DND-41 (cell line): ENCODE measurements around the gene LRRC4B.
"Not testable (repeated sequence)": the region's sequence is repeated elsewhere in the genome, so short reads cannot be mapped to it uniquely, and the experiment has no call there.

Source experiments
- ATAC-seq: fragments of 200-7000 bp; cut with Tn5 transposase; 3 replicates; pipeline ENCODE4 v1.9.1; 2021; ENCODE audit warnings: low read depth; ENCODE audit not compliant: insufficient read depth
- DNase-seq: peaks from one replicate; pipeline ENCODE4 v3.0.0-alpha.2; 2020
- H2AFZ ChIP-seq: 2 replicates; pipeline ENCODE4 v1.6.0; 2012; ENCODE audit warnings: low read depth, low read length
- H3K27ac ChIP-seq: 2 replicates; pipeline ENCODE4 v1.5.1; 2012; ENCODE audit warnings: low read length, inconsistent platforms
- H3K27me3 ChIP-seq: fragments of 200-600 bp; sonication (generic); 2 replicates; pipeline ENCODE4 v1.6.0; 2012; ENCODE audit warnings: low read length, mild to moderate bottlenecking, inconsistent platforms; ENCODE audit not compliant: insufficient read depth, poor library complexity
- H3K36me3 ChIP-seq: 2 replicates; pipeline ENCODE4 v1.5.1; 2012; ENCODE audit warnings: low read length, inconsistent platforms; ENCODE audit not compliant: insufficient read depth
- H3K4me1 ChIP-seq: 2 replicates; pipeline ENCODE4 v1.5.1; 2012; ENCODE audit warnings: mild to moderate bottlenecking, low read length; ENCODE audit not compliant: insufficient read depth
- H3K4me2 ChIP-seq: 2 replicates; pipeline ENCODE4 v1.6.0; 2012; ENCODE audit warnings: mild to moderate bottlenecking, moderate library complexity, low read length, inconsistent platforms; ENCODE audit not compliant: insufficient read depth
- H3K4me3 ChIP-seq, 2 experiments: fragments of 200-600 bp in 1 of 2; shearing (Covaris generic) in 1 of 2; 2 replicates each; pipeline ENCODE4 v1.5.1; 2012 to 2016; ENCODE audit warnings: inconsistent platforms in 2 of 2, low read length in 2 of 2, mild to moderate bottlenecking in 2 of 2, low read depth in 1 of 2, moderate library complexity in 1 of 2
- H3K79me2 ChIP-seq: 2 replicates; pipeline ENCODE4 v1.6.0; 2012; ENCODE audit warnings: low read length, inconsistent platforms; ENCODE audit not compliant: insufficient read depth
- H3K9ac ChIP-seq: 2 replicates; pipeline ENCODE4 v1.6.0; 2012; ENCODE audit warnings: low read depth, mild to moderate bottlenecking, inconsistent platforms, low read length, moderate library complexity
- H3K9me3 ChIP-seq: 2 replicates; pipeline ENCODE4 v1.5.1; 2012; ENCODE audit warnings: low read length, moderate library complexity, mild to moderate bottlenecking, inconsistent platforms; ENCODE audit not compliant: insufficient read depth, severe bottlenecking
- H4K20me1 ChIP-seq: 2 replicates; pipeline ENCODE4 v1.6.0; 2012; ENCODE audit warnings: low read length; ENCODE audit not compliant: insufficient read depth
- EZH2 ChIP-seq: IDR thresholded peaks from 3 replicates; pipeline ENCODE4 v1.6.1; 2012; ENCODE audit warnings: borderline replicate concordance, low read depth, mild to moderate bottlenecking, moderate library complexity, low read length, inconsistent platforms; ENCODE audit not compliant: severe bottlenecking
- TF ChIP-seq, protein P1 (sequence below): IDR thresholded peaks from 2 replicates; pipeline ENCODE4 v1.5.1; 2012; ENCODE audit warnings: borderline replicate concordance, low read length, moderate library complexity, mild to moderate bottlenecking; ENCODE audit not compliant: poor library complexity, severe bottlenecking; ENCODE audit errors: extremely low read depth

The LRRC4B gene

DNA sequence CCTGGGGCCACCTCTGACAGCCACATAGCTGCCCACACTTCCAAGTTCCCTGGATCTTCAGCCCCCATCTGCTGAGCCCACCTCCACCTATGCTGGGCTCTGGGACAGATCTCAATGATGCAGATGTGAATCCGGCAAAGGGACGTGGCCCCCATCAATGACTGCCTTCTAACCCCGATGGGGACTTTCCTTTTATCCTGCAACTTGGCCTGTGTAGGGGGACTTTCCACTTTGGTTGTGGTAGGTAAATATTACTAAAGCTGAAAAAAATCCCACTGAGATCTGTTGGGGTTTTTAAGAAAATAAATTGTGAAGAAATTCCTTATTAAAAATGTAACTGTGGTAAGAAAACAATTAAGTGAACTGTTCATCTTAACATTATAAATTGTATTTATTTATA lies 33.8 kb downstream of the LRRC4B start:
- H3K79me2 ChIP-seq: no peaks in the 10 kb centered on the region
- H3K27me3 ChIP-seq: no peaks in the 10 kb centered on the region
- H3K27ac ChIP-seq: no peak overlapping the region
- DNase-seq (no peak), ATAC-seq (no peak)
- no peaks in the 10 kb centered on the region for H3K36me3 ChIP-seq
- H3K9me3 ChIP-seq: peaks cover 10% of the 10 kb centered on the region
- H4K20me1 ChIP-seq: no peaks in the 10 kb centered on the region
- no peak overlapping the region for H3K4me2 ChIP-seq
- TF ChIP-seq EZH2: no peak
- TF ChIP-seq, protein P1, sequence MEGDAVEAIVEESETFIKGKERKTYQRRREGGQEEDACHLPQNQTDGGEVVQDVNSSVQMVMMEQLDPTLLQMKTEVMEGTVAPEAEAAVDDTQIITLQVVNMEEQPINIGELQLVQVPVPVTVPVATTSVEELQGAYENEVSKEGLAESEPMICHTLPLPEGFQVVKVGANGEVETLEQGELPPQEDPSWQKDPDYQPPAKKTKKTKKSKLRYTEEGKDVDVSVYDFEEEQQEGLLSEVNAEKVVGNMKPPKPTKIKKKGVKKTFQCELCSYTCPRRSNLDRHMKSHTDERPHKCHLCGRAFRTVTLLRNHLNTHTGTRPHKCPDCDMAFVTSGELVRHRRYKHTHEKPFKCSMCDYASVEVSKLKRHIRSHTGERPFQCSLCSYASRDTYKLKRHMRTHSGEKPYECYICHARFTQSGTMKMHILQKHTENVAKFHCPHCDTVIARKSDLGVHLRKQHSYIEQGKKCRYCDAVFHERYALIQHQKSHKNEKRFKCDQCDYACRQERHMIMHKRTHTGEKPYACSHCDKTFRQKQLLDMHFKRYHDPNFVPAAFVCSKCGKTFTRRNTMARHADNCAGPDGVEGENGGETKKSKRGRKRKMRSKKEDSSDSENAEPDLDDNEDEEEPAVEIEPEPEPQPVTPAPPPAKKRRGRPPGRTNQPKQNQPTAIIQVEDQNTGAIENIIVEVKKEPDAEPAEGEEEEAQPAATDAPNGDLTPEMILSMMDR: no peak
- no peaks in the 10 kb centered on the region for H3K4me1 ChIP-seq
- no peak overlapping the region for H3K4me3 ChIP-seq
- no peak overlapping the region for H3K9ac ChIP-seq
- H2AFZ ChIP-seq: no peak overlapping the region

DNA sequence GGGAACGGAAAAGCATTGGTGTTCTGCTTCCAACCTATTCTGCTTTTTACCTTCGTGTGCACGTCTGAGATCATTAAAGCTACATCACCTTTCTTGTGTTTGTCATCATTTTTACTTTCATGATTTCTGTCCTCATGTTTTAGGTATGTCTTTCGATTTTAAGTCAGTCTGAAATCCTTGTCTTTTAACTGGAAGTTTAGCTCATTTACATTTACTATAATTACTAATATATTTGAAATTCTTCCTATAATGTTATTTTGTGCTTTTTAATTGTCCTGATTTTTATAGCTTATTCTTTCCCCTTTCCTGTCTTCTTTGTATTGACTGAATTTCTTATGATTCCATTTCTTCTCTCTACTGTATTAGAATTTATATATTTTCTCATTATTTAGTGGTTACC lies 35.3 kb downstream of the LRRC4B start:
- DNase-seq (no peak), ATAC-seq (no peak)
- Histone ChIP-seq H3K36me3 (no peaks in the 10 kb centered on the region), H4K20me1 (no peaks in the 10 kb centered on the region), H3K4me1 (no peaks in the 10 kb centered on the region), H3K9ac (no peak overlapping the region), H3K4me3 (no peak overlapping the region), H3K79me2 (no peaks in the 10 kb centered on the region), H3K9me3 (peaks cover 10% of the 10 kb centered on the region), H2AFZ (no peak overlapping the region), H3K27ac (no peak overlapping the region), H3K27me3 (no peaks in the 10 kb centered on the region), H3K4me2 (no peak overlapping the region)
- TF ChIP-seq EZH2: no peak
- TF ChIP-seq, protein P1: no peak

DNA sequence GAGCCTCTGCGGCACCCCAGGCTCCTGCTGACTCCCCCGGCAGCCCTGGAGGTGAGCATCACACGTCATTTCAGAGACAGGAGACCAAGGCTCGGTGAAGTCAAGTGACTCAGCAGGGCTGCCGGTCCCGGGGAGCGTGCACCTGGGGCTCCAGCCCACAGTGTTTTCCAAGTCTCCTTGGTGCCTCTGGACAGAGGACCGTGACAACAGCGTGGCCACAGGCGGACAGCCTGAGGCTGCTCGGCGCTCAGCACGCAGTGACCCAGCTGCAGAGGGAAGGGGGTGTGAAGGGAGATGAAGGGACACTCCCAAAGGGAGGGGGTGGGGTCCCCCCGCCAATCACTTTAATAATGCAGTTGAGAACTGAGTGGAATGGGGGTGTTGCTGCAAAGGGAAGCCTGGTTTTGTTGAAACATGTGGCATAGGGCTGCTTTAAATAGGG lies 37.0 kb downstream of the LRRC4B start:
- no peak overlapping the region for H3K4me2 ChIP-seq
- H3K36me3 ChIP-seq: no peaks in the 10 kb centered on the region
- H3K4me1 ChIP-seq: no peaks in the 10 kb centered on the region
- H4K20me1 ChIP-seq: no peaks in the 10 kb centered on the region
- H3K9me3 ChIP-seq: peaks cover 10% of the 10 kb centered on the region
- no peaks in the 10 kb centered on the region for H3K27me3 ChIP-seq
- no peak for DNase-seq
- H3K9ac ChIP-seq: no peak overlapping the region
- H3K4me3 ChIP-seq: no peak overlapping the region
- no peak overlapping the region for H2AFZ ChIP-seq
- no peak overlapping the region for H3K27ac ChIP-seq
- H3K79me2 ChIP-seq: no peaks in the 10 kb centered on the region
- no peak for ATAC-seq
- TF ChIP-seq, protein P1: no peak
- TF ChIP-seq EZH2: no peak

DNA sequence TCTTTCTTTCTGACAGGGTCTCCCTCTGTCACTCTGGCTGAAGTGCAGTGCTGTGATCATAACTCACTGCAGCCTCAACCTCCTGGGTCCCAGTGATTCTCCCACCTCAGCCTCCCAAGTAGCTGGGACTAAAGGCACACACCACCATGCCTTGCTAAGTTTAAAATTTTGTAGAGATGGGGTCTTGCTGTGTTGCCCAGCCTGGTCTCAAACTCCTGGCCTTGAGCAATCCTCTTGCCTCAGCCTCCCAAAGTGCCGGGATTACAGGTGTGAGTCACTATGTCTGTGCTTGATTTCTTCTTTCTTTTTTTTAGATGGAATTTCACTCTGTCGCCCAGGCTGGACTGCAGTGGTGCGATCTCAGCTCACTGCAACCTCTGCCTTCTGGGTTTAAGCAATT lies 40.2 kb downstream of the LRRC4B start:
- not testable (repeated sequence) for H3K79me2 ChIP-seq, H3K36me3 ChIP-seq, H2AFZ ChIP-seq, H3K9me3 ChIP-seq, H3K4me2 ChIP-seq, H3K27ac ChIP-seq, ATAC-seq, H3K27me3 ChIP-seq, H3K4me1 ChIP-seq, DNase-seq, H4K20me1 ChIP-seq, H3K4me3 ChIP-seq, H3K9ac ChIP-seq
